Ascending aorta (tissue), 2 donors: ENCODE data around the gene NRXN2. TPM values are rescaled to one million over a fixed set of nuclear protein-coding genes. Genes with fewer than 3 reads are reported as not detected.

Experiments used
- DNase-seq, 2 donors: peaks; one replicate each; pipeline ENCODE4 v3.0.0-alpha.2; 2019; ENCODE audit warnings: low spot score in 2 of 2
- H3K27ac ChIP-seq, 2 donors: fragments of 200-600 bp; sonication (generic); one replicate each; pipeline ENCODE4 v1.5.1; 2016 to 2017; ENCODE audit warnings: mild to moderate bottlenecking in 1 of 2
- H3K27me3 ChIP-seq: fragments of 200-600 bp; sonication (generic); one replicate; pipeline ENCODE4 v1.5.1; 2017
- H3K36me3 ChIP-seq, 2 donors: fragments of 200-600 bp; sonication (generic); one replicate each; pipeline ENCODE4 v1.5.1; 2016
- H3K4me1 ChIP-seq, 2 donors: fragments of 200-600 bp; sonication (generic); one replicate each; pipeline ENCODE4 v1.5.1; 2016 to 2017; ENCODE audit warnings: mild to moderate bottlenecking in 1 of 2
- H3K4me3 ChIP-seq, 2 donors: fragments of 200-600 bp; sonication (generic); one replicate each; pipeline ENCODE4 v1.5.1; 2016 to 2017; ENCODE audit warnings: mild to moderate bottlenecking in 1 of 2
- H3K9me3 ChIP-seq, 2 donors: fragments of 200-600 bp; sonication (generic); one replicate each; pipeline ENCODE4 v1.5.1; 2016
- CTCF ChIP-seq, 3 experiments: fragments of 200-600 bp in 2 of 3; fragments of 450-650 bp in 1 of 3; sonication (generic) in 2 of 3; IDR thresholded peaks; one replicate each; pipeline ENCODE4 v1.5.1; 2016 to 2019; ENCODE audit warnings: antibody characterized with exemption in 3 of 3, mild to moderate bottlenecking in 1 of 3, moderate library complexity in 1 of 3
- intact Hi-C: fragments of 100-400 bp; cut with DNase I; formaldehyde crosslinking; loops from one replicate; pipeline ENCODE4 v1.15.1; 2023
- total RNA-seq: library from RNA; depleted of rRNA; stranded (reverse); fragments of >200 nt; gene quantifications from one replicate; pipeline ENCODE4 v1.1.0, GENCODE V29; 2016

The NRXN2 gene
- total RNA-seq, 1 donor from 2014 or later: 26.0 TPM

GRCh38 chr11:64744544-64745188, 21.7 kb upstream of the NRXN2 start:
- TF ChIP-seq CTCF (IDR thresholded peaks at IDR 0.05): no peak
- Histone ChIP-seq H3K27ac (peak overlapping the region; percentile 98), H3K27me3 (no peaks in the 10 kb centered on the region), H3K36me3 (peaks cover 0 to 3% of the 10 kb centered on the region in 2 donors), H3K4me1 (peaks cover 4 to 11% of the 10 kb centered on the region in 2 donors), H3K9me3 (no peaks in the 10 kb centered on the region), H3K4me3 (peak overlapping the region; percentile 86 to 89)
- intact Hi-C loops: no loop called here
- DNase-seq: no peak

- H3K9me3 ChIP-seq: no peaks in the 10 kb centered on the region
- peak; percentile 86 to 89 (median 89) for TF ChIP-seq CTCF (IDR thresholded peaks at IDR 0.05)
- peaks cover 0 to 9% of the 10 kb centered on the region in 2 donors for H3K36me3 ChIP-seq
- intact Hi-C loops: loop anchor here (1.0 to 2.0 kb wide), 2 partner anchors 16 to 59 kb away; partner anchors contain the start of gene MAP4K2
- peak within 1 kb of the TSS; percentile 98 for H3K27ac ChIP-seq
- DNase-seq: peak; percentile 68 to 92
- H3K4me1 ChIP-seq: peaks cover 4 to 11% of the 10 kb centered on the region in 2 donors
- peak within 1 kb of the TSS; percentile 86 to 89 for H3K4me3 ChIP-seq
- no peaks in the 10 kb centered on the region for H3K27me3 ChIP-seq
Measured at GRCh38 chr11:64743591-64744543, 20.9 kb upstream of the NRXN2 start, which contains the start of gene RASGRP2. TSS of gene RASGRP2 (minus strand) at chr11:64744142. CDS start at chr11:64742866, 1,276 bp downstream.

- peak overlapping the region; percentile 91 to 98 for H3K27ac ChIP-seq
- intact Hi-C loops: loop anchor here (1.0 to 2.0 kb wide), 2 partner anchors 17 to 60 kb away; partner anchors contain the start of gene MAP4K2
- H3K4me1 ChIP-seq: peaks cover 4 to 11% of the 10 kb centered on the region in 2 donors
- H3K4me3 ChIP-seq: peak overlapping the region; percentile 86 to 89
- H3K9me3 ChIP-seq: no peaks in the 10 kb centered on the region
- H3K27me3 ChIP-seq: no peaks in the 10 kb centered on the region
- DNase-seq: peak; percentile 34 to 90
- peaks cover 0 to 9% of the 10 kb centered on the region in 2 donors for H3K36me3 ChIP-seq
- peak; percentile 76 to 88 (median 81) for TF ChIP-seq CTCF (IDR thresholded peaks at IDR 0.05)
Measured at GRCh38 chr11:64742889-64743590, 20.0 kb upstream of the NRXN2 start.

GRCh38 chr11:64742087-64742888, 19.3 kb upstream of the NRXN2 start:
- H3K9me3 ChIP-seq: no peaks in the 10 kb centered on the region
- peak overlapping the region; percentile 86 to 89 for H3K4me3 ChIP-seq
- intact Hi-C loops: loop anchor here (2.0 kb wide), 1 partner anchor 61 kb away; the partner anchor contains the start of gene MAP4K2
- no peaks in the 10 kb centered on the region for H3K27me3 ChIP-seq
- DNase-seq: no peak
- H3K4me1 ChIP-seq: peaks cover 4 to 11% of the 10 kb centered on the region in 2 donors
- TF ChIP-seq CTCF (IDR thresholded peaks at IDR 0.05): no peak
- H3K36me3 ChIP-seq: peaks cover under 1 to 9% of the 10 kb centered on the region in 2 donors
- peak overlapping the region; percentile 91 to 98 for H3K27ac ChIP-seq
